H1 (cell line): ENCODE measurements around the gene NAA25.

Experiments used
- CTCF ChIP-seq, 3 experiments: IDR thresholded peaks; 1 replicate in 2 of 3; 2 replicates in 1 of 3; pipeline versions ENCODE4 v1.5.1 to v1.6.1; 2011; ENCODE audit warnings: low read length in 3 of 3, mild to moderate bottlenecking in 3 of 3, inconsistent platforms in 2 of 3, low read depth in 1 of 3, moderate library complexity in 1 of 3; ENCODE audit not compliant: insufficient read depth in 1 of 3; ENCODE audit errors: control extremely low read depth in 1 of 3
- KDM5A ChIP-seq: fragments of 200-600 bp; IDR thresholded peaks from 2 replicates; pipeline ENCODE4 v1.7.1; 2012; ENCODE audit warnings: mild to moderate bottlenecking, low read length, inconsistent platforms, mixed read lengths
- MAX ChIP-seq: IDR thresholded peaks from 2 replicates; pipeline ENCODE4 v1.6.1; 2012; ENCODE audit warnings: inconsistent platforms

DNA sequence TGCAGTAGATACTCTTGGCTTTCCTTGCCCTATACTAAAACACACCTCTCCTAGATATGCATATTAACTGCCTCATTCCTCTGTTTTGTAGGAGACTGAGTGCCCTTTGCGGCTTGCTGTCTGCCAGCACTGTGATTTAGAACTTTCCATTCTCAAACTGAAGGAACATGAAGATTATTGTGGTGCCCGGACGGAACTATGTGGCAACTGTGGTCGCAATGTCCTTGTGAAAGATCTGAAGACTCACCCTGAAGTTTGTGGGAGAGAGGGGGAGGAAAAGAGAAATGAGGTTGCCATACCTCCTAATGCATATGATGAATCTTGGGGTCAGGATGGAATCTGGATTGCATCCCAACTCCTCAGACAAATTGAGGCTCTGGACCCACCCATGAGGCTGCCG is 32.1 kb upstream of the NAA25 start:
- no peak for TF ChIP-seq KDM5A
- no peak for TF ChIP-seq MAX
- no peak for TF ChIP-seq CTCF (IDR thresholded peaks at IDR 0.05; ENCODE audit: control extremely low read depth in 1 of 3, insufficient read depth in 1 of 3, low read depth in 1 of 3, low read length in 3 of 3)
